NOMO-1 treated with DMSO at 0.1 percent for 48 hours (cell line): ENCODE measurements around the gene HLA-G.
"Not testable (repeated sequence)": the region's sequence is repeated elsewhere in the genome, so short reads cannot be mapped to it uniquely, and the experiment has no call there.

Experiments
- DNase-seq: peaks from one replicate; lab custom pipeline; 2025; ENCODE audit not compliant: unreplicated experiment; lab: John Stamatoyannopoulos, UW

The HLA-G gene

DNA sequence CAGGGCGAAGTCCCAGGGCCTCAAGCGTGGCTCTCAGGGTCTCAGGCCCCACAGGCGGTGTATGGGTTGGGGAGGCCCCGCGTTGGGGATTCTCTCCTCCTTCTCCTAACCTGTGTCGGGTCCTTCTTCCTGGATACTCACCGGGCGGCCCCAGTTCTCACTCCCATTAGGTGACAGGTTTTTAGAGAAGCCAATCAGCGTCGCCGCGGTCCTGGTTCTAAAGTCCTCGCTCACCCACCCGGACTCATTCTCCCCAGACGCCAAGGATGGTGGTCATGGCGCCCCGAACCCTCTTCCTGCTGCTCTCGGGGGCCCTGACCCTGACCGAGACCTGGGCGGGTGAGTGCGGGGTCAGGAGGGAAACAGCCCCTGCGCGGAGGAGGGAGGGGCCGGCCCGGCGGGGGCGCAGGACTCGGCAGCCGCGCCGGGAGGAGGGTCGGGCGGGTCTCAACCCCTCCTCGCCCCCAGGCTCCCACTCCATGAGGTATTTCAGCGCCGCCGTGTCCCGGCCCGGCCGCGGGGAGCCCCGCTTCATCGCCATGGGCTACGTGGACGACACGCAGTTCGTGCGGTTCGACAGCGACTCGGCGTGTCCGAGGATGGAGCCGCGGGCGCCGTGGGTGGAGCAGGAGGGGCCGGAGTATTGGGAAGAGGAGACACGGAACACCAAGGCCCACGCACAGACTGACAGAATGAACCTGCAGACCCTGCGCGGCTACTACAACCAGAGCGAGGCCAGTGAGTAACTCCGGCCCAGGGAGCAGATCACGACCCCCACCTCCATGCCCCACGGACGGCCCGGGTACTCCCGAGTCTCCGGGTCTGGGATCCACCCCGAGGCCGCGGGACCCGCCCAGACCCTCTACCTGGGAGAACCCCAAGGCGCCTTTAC lies at the start of gene HLA-G:
Gene HLA-G, plus strand, starts transcription at position 247 of the 892 bp plus-strand sequence. Its CDS starts 20 bp downstream, at position 267.
- DNase-seq: no peak

DNA sequence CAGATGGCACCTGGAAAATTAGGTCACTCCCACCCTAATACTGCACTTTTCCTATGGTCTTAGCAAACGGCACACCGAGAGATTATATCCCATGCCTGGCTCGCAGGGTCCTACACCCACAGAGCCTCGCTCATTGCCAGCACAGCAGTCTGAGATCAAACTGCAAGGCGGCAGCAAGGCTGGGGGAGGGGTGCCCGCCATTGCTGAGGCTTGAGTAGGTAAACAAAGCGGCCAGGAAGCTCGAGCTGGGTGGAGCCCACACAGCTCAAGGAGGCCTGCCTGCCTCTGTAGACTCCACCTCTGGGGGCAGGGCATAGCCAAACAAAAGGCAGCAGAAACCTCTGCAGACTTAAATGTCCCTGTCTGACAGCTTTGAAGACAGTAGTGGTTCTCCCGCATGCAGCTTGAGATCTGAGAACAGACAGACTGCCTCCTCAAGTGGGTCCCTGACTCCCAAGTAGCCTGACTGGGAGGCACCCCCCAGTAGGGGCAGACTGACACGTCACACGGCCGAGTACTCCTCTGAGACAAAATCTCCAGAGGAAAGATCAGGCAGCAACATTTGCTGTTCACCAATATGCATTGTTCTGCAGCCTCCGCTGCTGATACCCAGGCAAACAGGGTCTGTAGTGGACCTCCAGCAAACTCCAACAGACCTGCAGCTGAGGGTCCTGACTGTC lies 47.5 kb upstream of the HLA-G start:
- not testable (repeated sequence) for DNase-seq

DNA sequence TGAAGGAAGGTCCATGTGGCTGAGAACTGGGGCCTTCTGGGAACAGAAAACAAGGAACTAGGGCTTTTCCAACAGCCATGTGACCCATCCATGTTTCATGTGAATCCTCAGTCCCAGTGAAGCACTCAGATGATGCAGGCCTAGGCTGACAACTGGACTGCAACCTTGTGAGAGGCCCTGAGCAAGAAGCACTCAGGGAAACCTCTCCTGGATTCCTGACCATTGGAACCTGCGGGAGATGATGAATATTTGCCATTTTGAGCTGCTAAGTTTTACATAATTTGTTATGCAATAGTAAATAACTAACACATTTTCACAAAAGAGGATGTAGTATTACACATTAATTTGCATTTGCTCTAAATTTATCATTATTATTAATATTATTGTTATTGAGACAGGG lies 38.4 kb upstream of the HLA-G start:
- no peak for DNase-seq

DNA sequence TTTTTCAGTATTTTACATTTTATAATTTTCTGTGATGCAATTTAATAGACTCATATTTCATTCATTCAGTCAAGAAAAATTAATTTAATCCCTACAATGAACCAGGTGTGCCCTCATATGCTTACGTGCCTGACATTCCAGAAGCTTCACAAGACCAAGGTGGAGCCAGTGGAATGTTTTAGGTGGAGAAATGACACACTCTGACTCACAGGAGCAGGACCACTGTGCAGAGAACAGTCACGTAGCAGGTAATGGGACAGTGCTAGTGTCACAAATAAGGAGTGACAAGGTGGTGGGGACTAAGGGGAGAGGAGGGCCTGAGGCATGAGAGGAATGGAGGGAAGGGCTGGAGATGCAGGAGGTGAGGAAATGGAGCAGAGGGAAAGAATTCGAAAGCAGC lies 37.0 kb upstream of the HLA-G start:
- DNase-seq: no peak

- no peak for DNase-seq
These were observed 36.5 kb upstream of the HLA-G start for GRCh38 chr6:29791162-29791561.

DNA sequence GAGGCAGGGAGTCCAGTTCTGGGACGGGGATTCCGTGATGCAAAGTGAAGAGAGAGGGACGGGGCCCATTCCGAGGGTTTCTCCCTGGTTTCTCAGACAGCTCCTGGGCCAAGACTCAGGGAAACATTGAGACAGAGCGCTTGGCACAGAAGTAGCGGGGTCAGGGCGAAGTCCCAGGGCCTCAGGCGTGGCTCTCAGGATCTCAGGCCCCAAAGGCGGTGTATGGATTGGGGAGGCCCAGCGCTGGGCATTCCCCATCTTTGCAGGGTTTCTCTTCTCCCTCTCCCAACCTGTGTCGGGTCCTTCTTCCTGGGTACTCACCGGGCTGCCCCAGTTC lies 35.9 kb upstream of the HLA-G start:
- DNase-seq: no peak

GRCh38 chr6:29792123-29793035 lies 35.2 kb upstream of the HLA-G start:
- peak; percentile 13 for DNase-seq

DNA sequence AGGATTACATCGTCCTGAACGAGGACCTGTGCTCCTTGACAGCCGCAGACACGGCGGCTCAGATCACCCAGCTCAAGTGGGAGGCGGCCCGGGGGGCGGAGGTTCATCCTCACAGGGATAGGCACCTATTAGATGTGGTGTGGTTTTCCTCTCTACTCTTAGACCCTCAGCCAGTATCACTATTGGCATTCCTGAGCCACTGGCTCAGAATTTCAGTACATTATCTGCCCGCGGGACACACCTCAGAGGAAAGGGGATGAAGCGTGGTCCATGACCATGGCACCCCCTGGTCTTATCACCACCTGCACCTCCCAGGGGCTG lies 34.6 kb upstream of the HLA-G start:
- DNase-seq: no peak

DNA sequence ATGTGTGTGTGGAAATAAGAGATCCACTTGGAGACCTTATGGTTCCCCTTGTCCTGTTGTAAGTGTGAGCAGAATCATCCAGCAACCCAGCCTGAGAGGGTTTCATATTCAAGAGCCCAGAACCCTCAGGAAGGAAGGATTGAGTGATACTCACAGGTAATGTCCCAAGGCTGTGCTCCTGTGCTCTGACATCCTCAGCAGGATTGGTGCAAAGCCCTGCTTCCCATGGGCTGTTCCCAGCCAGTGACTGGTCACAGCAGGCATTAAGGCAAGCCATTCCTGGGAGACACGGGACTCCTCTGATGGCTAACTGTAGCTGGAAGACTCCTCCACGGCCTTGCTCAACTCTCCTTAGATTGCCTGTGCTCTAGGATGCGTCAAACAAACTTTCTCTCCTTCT lies 33.8 kb upstream of the HLA-G start:
- no peak for DNase-seq

DNA sequence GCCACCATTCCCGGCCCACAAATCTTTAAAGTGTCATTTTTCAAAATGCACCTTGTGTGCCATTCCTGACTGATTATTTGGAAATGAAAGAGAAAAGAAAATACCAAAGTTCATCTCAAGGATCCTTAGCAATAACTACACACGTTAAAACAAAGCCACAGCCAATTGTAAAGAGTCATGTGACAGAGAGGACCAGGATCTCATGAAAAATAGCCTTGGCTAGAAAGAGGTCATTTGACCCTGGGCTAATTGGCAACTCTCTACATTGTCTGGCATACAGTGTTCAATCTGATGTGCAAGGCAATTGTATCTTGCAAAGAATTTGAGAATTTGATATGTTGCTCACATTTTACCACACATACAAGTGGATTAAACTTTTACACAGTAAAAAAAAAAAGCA lies 31.6 kb upstream of the HLA-G start:
- no peak for DNase-seq

DNA sequence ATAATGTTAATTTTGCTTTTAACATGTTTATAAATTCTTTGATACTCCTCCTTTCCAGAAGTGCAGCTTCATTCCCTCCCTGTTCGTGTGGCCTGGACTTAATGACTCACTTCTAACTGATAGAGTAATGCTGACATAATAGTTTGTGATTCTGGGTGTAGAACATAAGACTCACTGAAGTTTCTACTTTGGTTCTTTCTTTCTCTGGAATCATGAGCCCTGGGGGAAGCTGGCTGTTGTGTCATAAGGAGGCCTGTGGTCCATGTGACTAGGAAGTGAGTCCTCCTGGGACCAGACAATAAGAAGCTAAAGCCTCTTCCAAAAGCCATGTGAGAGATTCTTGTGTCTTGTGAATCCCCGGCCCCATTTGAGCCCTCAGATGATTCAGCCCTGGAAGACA lies 30.5 kb upstream of the HLA-G start:
- no peak for DNase-seq

GRCh38 chr6:29797966-29798365 lies 29.7 kb upstream of the HLA-G start:
- DNase-seq: no peak

- no peak for DNase-seq
These were observed 27.4 kb upstream of the HLA-G start for GRCh38 chr6:29800254-29800653.

DNA sequence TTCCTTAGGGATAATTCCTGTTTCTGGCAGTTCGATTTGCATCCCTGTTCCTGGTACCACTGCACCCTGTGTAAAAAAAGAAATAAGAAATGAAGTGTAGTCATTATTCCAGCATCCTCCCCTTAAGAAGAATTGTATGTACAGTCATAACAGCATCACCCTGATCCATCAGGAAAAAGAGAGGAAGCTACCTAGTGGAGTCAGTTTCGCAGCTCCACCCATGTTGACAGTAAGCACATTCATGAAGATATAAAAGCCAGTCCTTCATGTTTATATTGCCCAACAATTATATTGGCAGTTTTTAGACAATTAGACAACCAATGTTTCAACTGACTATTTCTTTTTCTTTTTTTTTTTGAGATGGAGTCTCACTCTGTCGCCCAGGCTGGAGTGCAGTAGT lies 21.2 kb upstream of the HLA-G start:
- DNase-seq: no peak

GRCh38 chr6:29809249-29809648 lies 18.4 kb upstream of the HLA-G start:
- DNase-seq: no peak

DNA sequence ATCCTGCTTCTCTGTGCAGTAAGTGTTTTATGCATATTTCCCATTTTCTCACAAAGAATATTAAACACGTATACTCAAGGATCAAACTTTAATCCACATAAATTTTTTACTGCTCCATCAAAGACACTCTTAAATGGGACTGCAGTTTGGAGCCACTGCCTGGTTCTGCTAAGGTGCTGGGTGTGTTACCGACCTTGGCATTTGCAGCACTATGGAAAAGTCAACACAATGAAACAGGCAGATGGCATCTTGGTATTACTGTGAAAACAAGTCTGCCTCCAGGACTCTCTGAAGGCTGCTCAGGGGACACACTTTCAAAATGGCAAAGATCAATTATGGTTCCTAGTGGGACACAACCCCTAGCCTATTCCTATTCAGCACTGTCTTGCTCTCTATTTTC lies 17.3 kb upstream of the HLA-G start:
- no peak for DNase-seq

DNA sequence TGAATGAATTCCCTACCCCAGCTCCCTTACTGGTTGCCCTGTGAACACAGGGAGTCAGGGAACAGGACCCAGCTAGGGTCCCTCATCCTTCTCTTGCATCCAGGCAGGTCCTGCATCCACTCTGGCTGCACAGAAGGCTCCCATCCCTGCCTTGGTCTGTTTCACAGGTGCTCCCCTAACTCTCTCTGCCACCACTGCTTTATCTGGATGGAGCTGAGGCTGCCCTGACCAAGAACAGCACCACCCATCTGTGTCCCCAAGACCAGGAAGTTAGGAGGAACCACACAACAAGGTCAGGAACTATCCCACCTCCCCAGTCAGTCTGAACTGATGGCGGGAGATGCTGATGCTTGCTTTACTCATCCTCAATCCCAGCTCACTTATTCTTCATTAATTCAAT lies 16.2 kb upstream of the HLA-G start:
- no peak for DNase-seq

DNA sequence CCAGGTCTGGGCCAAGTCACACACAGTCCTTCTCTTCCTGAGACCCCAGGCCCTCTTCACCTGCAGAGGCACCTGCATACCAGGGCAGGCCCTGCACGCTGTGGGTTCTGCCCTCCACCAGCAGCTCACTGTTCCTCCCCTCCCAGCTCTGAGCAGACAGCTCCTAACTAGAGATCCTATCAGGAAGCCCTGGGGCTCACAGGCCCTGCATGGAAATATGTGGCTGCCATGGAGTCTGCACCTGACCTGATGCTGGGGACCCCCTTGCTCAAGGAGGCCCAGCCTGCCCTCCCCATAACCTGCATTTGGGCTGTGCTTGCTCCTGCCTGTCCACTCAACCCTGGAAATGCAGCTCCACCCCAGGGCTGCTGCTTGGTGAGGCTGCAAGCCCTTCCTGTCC lies 14.6 kb upstream of the HLA-G start:
- DNase-seq: no peak

DNA sequence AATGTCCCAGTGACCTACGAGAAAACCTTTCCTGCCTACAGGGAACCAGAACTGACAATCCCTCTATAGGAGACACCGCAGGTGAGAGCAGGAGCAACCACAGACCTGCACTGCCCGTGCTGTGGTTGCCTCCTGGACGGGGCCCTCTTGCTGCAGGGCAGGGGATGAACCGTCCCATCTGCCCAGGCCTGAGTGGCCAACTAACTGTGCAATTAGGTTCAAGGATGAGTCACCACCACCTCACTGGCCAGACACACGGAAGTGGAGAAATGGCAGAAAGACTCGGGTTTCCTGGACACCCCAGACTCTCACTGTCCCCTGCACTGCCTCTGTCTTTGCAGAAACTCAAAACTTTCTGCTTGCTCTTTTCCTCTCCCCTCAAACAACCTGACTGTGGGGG lies 13.8 kb upstream of the HLA-G start:
- DNase-seq: peak; percentile 58

- DNase-seq: no peak
These were observed 13.1 kb upstream of the HLA-G start for GRCh38 chr6:29814379-29815117.

DNA sequence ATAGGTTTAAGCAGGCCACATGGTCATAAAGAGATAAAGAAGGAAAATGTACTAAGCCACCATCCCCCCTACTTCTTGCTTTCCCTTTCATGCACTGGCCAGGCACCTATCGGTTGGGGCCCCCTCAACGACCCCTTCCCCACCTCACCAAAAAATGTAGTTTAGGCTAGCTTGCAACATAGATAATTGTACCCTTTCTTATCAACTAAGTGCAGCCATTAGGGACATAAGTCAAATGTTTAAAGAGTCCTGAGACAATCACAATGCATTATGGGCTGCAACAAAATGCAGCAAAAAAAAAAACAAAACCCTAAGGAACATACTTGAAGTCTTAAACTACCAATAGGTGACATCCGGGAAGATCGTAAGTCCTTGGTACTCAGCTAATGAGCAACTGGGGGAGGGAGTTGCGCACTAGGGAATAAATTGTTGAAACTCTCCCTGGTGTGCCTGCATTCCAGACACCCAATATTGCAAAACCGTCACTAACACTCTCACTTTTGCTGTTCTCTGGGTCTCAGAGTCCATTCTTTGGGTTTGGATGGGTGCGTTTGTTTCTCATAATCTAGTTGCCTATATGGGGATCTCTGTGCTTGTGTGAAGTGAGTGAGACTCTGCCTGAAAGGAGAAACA lies 12.4 kb upstream of the HLA-G start:
- DNase-seq: no peak
